ENCODE results near the gene F5. TPM values are rescaled to one million over a fixed set of nuclear protein-coding genes. Genes with fewer than 3 reads are reported as not detected.

Gene F5
- total and polyA plus RNA-seq, 2 donors = 1.1 to 4.5 TPM

DNA sequence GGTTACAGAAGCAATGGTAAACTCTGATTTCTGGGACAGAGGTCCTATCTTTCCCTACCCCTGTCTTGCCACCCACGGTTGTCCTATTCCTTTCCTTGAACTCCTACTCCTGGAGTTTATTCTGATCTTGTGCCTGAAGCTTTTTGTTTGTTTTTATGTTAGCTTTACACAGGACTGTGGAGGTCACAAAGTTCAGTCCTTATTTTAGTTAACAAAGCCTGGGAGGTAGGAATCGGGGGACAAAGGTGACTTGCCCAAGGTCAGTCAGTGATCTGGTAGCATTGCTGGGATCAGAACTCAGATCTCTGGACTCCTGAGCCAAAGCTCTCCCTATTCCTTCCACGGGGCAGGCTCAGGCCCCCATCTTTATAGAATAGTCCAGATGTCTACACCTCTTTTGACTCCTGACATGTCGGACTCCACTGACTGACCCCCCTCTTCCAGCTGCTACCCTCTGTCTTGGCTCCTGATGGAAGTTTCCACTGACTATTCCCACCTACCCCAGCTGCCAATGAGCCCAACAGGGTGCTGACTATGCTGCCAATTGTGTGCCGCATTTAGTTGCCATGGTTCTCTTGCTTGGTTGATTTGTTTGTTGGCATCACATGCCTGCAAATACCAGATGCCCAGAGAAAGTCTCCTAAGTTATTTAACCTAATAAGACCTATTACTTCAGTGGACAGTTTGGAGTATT lies 9.9 kb downstream of the F5 start:
- Histone ChIP-seq H3K4me1 (ENCODE audit: insufficient read depth) (no peaks in the 10 kb centered on the region), H3K27ac (ENCODE audit: low read depth) (no peak overlapping the region), H3K36me3 (ENCODE audit: insufficient read depth) (no peaks in the 10 kb centered on the region), H3K4me3 (ENCODE audit: low read depth, low read length) (no peak overlapping the region)
- 82% methylated on average over 5 of the region's 5 CpGs for WGBS
- no peak for DNase-seq (ENCODE audit: extremely low spot score)

- 58% methylated on average over 4 of the region's 4 CpGs for WGBS
These were observed 11.9 kb downstream of the F5 start for GRCh38 chr1:169574336-169574735.

DNA sequence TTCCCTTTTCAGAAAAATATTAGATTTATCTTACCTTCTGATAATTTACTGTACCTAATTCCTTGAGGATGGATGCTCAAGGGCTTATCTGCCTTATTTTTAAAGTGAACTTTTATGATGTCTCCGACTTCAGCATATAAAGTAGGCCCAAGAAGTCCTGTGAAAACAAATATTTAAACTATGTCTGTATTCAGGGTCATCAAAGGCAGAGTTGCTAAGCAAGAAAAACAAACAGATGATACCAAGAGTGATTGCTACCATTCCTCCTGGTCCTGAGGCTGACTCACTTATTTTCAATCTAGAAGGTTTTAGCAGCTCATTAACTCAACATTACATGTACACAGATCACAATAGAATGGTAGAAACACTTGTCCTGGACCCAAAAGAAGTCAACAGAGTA lies 14.1 kb downstream of the F5 start:
- no peak for DNase-seq (ENCODE audit: extremely low spot score)
- Histone ChIP-seq H3K4me3 (ENCODE audit: low read depth, low read length) (no peak overlapping the region), H3K4me1 (ENCODE audit: insufficient read depth) (no peaks in the 10 kb centered on the region), H3K36me3 (ENCODE audit: insufficient read depth) (no peaks in the 10 kb centered on the region), H3K27ac (ENCODE audit: low read depth) (no peak overlapping the region)
- 21% methylated on average over 1 of the region's 1 CpG for WGBS

More at GRCh38 chr1:169574336-169574735, 11.9 kb downstream of the F5 start:
- no peak for DNase-seq (ENCODE audit: extremely low spot score)
- H3K4me1 ChIP-seq (ENCODE audit: insufficient read depth) = no peaks in the 10 kb centered on the region
- H3K4me3 ChIP-seq (ENCODE audit: low read depth, low read length) = no peak overlapping the region
- no peaks in the 10 kb centered on the region for H3K36me3 ChIP-seq (ENCODE audit: insufficient read depth)
- H3K27ac ChIP-seq (ENCODE audit: low read depth) = no peak overlapping the region

DNA sequence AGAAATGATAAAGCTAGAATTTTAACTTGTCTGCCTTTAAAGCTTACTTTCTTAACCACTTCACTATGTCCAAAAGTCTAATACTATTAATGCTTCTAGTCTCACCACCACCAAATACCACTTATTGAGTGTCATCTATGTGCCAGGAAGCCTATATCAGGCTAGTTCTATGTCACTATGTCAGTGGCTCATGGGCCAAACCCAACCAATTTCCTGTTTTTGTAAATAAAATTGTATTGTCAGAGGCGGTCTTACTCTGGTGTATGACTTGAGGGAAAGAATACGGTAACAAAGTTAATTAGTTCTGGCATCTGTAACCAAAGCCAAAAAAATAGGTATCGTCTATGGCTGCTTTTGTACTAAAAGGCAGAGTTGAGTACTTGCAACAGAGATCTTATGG lies 14.8 kb downstream of the F5 start:
- Histone ChIP-seq H3K4me3 (ENCODE audit: low read depth, low read length) (no peak overlapping the region), H3K36me3 (ENCODE audit: insufficient read depth) (no peaks in the 10 kb centered on the region), H3K27ac (ENCODE audit: low read depth) (no peak overlapping the region), H3K4me1 (ENCODE audit: insufficient read depth) (no peaks in the 10 kb centered on the region)
- DNase-seq (ENCODE audit: extremely low spot score) = no peak
- 70% methylated on average over 3 of the region's 3 CpGs for WGBS

GRCh38 chr1:169570172-169570574 lies 16.1 kb downstream of the F5 start:
- 59% methylated on average over 1 of the region's 1 CpG for WGBS
- no peak for DNase-seq (ENCODE audit: extremely low spot score)
- no peak overlapping the region for H3K27ac ChIP-seq (ENCODE audit: low read depth)
- no peaks in the 10 kb centered on the region for H3K4me1 ChIP-seq (ENCODE audit: insufficient read depth)
- H3K36me3 ChIP-seq (ENCODE audit: insufficient read depth) = no peaks in the 10 kb centered on the region
- no peak overlapping the region for H3K4me3 ChIP-seq (ENCODE audit: low read depth, low read length)

DNA sequence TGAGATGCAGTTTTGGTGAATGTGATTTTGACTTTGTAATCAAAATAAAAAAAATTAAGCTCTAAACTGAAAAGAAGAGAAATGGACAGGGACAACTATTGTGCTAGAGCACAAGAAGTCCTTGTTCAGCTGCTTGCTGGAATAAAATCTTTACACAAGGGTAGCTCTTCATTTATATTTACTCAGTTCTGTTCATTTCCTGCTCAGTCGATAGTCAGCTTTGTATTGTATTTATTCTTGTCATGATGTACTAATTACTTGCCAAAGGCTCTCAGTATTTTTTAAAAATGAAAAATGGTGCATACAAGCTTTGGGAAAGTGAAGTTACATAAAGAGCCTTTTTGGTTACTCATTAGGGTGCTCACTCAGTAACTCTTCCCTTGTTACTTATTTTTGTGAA lies 17.8 kb downstream of the F5 start:
- 31% methylated on average over 1 of the region's 1 CpG for WGBS

DNA sequence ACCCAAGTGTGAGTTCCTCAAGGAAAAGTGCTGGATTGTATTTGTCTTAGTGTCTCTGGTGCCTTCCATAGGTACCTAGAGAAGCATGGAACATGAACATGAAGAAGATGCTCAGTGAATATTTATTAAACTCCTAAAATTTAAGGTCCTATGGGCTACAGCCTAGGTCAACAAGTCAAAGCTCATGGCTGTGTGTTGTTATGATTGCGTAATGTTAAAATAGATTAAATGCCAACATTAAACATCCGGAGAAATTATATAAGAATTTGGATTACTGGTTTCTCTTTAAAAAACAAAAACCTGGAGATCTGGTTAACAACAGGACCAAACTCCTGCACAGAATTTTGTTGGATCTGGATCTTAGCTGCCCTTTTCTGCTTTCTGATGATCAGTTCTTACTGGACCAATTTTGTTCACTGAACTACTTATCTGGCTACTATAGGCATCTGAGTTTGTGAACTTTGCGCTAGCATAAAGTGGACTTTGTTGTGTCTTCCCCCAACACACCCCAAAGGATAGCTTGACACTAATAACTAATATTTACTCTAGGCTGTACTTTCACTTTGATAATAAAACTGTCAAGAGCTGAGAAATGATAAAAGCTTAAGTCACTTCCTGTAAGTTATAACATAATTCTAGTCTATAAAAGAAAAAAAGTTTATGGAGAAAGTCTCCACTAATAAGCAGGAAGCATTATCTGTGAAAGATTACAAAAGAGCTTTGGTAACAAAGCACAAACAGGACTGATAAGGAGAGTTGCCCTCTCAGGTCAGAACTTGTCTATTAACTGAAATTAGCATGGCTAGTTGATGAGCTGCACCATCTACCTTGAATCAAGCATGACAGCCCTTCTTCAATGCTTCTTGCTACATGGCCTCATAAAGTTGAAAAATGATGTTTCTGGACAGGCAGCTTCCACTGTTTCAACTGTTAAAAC lies 20.7 kb downstream of the F5 start:
- Histone ChIP-seq H3K36me3 (ENCODE audit: insufficient read depth) (no peaks in the 10 kb centered on the region), H3K4me3 (ENCODE audit: low read depth, low read length) (no peak overlapping the region), H3K4me1 (ENCODE audit: insufficient read depth) (no peaks in the 10 kb centered on the region), H3K27ac (ENCODE audit: low read depth) (no peak overlapping the region)
- DNase-seq (ENCODE audit: extremely low spot score) = peak; percentile 42
- 54% methylated on average over 3 of the region's 3 CpGs for WGBS

More for the DNA sequence above, 17.8 kb downstream of the F5 start:
- H3K4me1 ChIP-seq (ENCODE audit: insufficient read depth) = no peaks in the 10 kb centered on the region
- no peak overlapping the region for H3K4me3 ChIP-seq (ENCODE audit: low read depth, low read length)
- H3K36me3 ChIP-seq (ENCODE audit: insufficient read depth) = no peaks in the 10 kb centered on the region
- no peak overlapping the region for H3K27ac ChIP-seq (ENCODE audit: low read depth)
- no peak for DNase-seq (ENCODE audit: extremely low spot score)

GRCh38 chr1:169563650-169564049 lies 22.6 kb downstream of the F5 start:
- DNase-seq (ENCODE audit: extremely low spot score) = no peak

DNA sequence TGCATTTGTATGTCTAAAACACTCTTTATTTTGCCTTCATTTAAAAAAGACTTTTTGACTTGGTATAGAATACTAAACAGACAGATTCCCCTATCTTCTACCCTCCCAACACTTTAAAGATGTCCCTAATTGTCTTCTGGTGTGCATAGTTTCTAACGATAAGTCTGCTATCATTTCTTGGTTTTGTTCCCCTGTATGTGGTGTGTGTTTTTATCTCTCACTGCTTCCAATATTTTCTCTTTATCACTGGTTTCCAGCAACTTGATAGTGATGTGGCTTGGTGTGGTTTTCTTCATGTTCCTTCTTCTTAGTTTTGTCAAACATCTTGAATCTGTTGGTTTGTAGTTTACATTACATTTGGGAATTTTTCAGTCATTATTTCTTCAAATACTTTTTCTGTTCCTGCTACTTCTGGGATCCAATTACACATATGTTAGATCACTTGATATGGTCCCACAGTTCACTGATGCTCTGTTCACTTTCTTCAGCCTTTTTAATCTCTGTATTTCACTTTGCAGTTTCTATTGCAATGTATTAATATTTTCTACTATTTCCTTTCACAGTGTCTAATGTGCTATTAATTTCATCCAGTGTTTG lies 23.2 kb downstream of the F5 start:
- DNase-seq (ENCODE audit: extremely low spot score) = no peak
- Histone ChIP-seq H3K27ac (ENCODE audit: low read depth) (no peak overlapping the region), H3K36me3 (ENCODE audit: insufficient read depth) (no peaks in the 10 kb centered on the region), H3K4me3 (ENCODE audit: low read depth, low read length) (no peak overlapping the region), H3K4me1 (ENCODE audit: insufficient read depth) (no peaks in the 10 kb centered on the region)
- WGBS = 94% methylated on average over 1 of the region's 1 CpG

More at GRCh38 chr1:169563650-169564049, 22.6 kb downstream of the F5 start:
- no peak overlapping the region for H3K27ac ChIP-seq (ENCODE audit: low read depth)
- no peaks in the 10 kb centered on the region for H3K36me3 ChIP-seq (ENCODE audit: insufficient read depth)
- no peak overlapping the region for H3K4me3 ChIP-seq (ENCODE audit: low read depth, low read length)
- no peaks in the 10 kb centered on the region for H3K4me1 ChIP-seq (ENCODE audit: insufficient read depth)

- DNase-seq (ENCODE audit: extremely low spot score) = no peak
- WGBS = 89% methylated on average over 1 of the region's 1 CpG
- H3K4me1 ChIP-seq (ENCODE audit: insufficient read depth) = no peaks in the 10 kb centered on the region
- no peaks in the 10 kb centered on the region for H3K36me3 ChIP-seq (ENCODE audit: insufficient read depth)
- H3K4me3 ChIP-seq (ENCODE audit: low read depth, low read length) = no peak overlapping the region
- H3K27ac ChIP-seq (ENCODE audit: low read depth) = no peak overlapping the region
These were observed 24.6 kb downstream of the F5 start for GRCh38 chr1:169561692-169562091.

DNA sequence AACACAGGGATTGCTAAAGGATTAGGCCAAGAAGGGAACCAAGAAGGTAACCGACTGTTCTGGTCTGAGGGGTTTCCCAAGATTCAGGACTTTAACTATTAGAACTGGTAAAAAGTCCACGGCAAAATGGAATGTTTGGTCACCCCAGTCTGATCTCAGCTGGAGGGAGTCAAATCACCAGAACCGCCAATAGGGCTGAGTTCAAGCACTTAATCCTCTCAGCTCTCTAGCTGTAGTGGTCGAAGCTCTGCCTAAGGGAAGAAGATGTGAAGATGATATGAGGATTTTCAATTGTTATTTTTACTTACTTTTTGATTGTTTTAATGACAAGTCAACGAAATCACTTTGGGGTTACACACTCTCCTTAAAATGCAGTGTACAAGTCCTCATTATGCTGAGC lies 29.1 kb downstream of the F5 start:
- Histone ChIP-seq H3K4me3 (ENCODE audit: low read depth, low read length) (no peak overlapping the region), H3K27ac (ENCODE audit: low read depth) (no peak overlapping the region), H3K36me3 (ENCODE audit: insufficient read depth) (no peaks in the 10 kb centered on the region), H3K4me1 (ENCODE audit: insufficient read depth) (no peaks in the 10 kb centered on the region)
- DNase-seq (ENCODE audit: extremely low spot score) = no peak
- 77% methylated on average over 5 of the region's 5 CpGs for WGBS

- no peak for DNase-seq (ENCODE audit: extremely low spot score)
- no peak overlapping the region for H3K27ac ChIP-seq (ENCODE audit: low read depth)
- H3K36me3 ChIP-seq (ENCODE audit: insufficient read depth) = no peaks in the 10 kb centered on the region
- H3K4me1 ChIP-seq (ENCODE audit: insufficient read depth) = no peaks in the 10 kb centered on the region
- H3K4me3 ChIP-seq (ENCODE audit: low read depth, low read length) = no peak overlapping the region
- 31% methylated on average over 4 of the region's 4 CpGs for WGBS
These were observed 36.0 kb downstream of the F5 start for GRCh38 chr1:169550294-169550693.

DNA sequence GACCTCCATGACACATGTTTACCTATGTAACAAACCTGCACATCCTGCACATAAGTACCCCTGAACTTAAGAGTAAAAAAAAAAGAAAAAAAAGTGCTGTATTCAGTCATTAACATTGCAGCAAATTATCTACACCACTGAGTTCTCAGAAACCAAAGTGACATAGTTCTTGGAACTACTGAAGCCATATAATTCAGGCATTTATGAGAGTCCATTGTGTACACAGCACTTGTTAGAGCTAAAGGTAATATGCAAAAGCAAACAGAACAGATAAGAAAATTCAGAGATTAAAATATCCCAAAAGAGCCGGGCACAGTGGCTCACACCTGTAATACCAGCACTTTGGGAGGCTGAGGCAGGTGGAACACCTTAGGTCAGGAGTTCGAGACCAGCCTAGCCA lies 38.0 kb downstream of the F5 start:
- 61% methylated on average over 2 of the region's 2 CpGs for WGBS
- no peaks in the 10 kb centered on the region for H3K36me3 ChIP-seq (ENCODE audit: insufficient read depth)
- no peak for DNase-seq (ENCODE audit: extremely low spot score)

More for the DNA sequence above, 38.0 kb downstream of the F5 start:
- Histone ChIP-seq H3K4me1 (ENCODE audit: insufficient read depth) (no peaks in the 10 kb centered on the region), H3K4me3 (ENCODE audit: low read depth, low read length) (no peak overlapping the region), H3K27ac (ENCODE audit: low read depth) (no peak overlapping the region)
